Gastroesophageal sphincter (tissue), 4 donors: Measurements from ENCODE around the gene ZCCHC4. TPM values are rescaled to one million over a fixed set of nuclear protein-coding genes. Genes with fewer than 3 reads are reported as not detected.
"Not testable (repeated sequence)": the region's sequence is repeated elsewhere in the genome, so short reads cannot be mapped to it uniquely, and the experiment has no call there.

Source experiments
- ATAC-seq: fragments of 150-250 bp; one replicate; pipeline ENCODE4 v1.9.1; 2016; ENCODE audit warnings: mild to moderate bottlenecking, moderate library complexity
- H3K27ac ChIP-seq, 4 donors: fragments of 200-600 bp; sonication (generic) in 3 of 4; 1 replicate in 3 of 4; 2 replicates in 1 of 4; pipeline ENCODE4 v1.5.1; 2016 to 2019
- H3K27me3 ChIP-seq: fragments of 200-600 bp; sonication (generic); one replicate; pipeline ENCODE4 v1.5.1; 2019
- H3K36me3 ChIP-seq, 2 donors: fragments of 200-600 bp; sonication (generic); one replicate each; pipeline ENCODE4 v1.5.1; 2019; ENCODE audit warnings: control low read depth in 1 of 2
- H3K4me1 ChIP-seq, 3 donors: fragments of 200-600 bp; sonication (generic); 1 replicate in 2 of 3; 2 replicates in 1 of 3; pipeline ENCODE4 v1.5.1; 2016 to 2019; ENCODE audit warnings: control low read depth in 2 of 3
- H3K4me3 ChIP-seq, 2 donors: fragments of 200-600 bp; sonication (generic); one replicate each; pipeline ENCODE4 v1.5.1; 2019; ENCODE audit warnings: mild to moderate bottlenecking in 1 of 2, moderate library complexity in 1 of 2
- H3K9me3 ChIP-seq, 3 donors: fragments of 200-600 bp; sonication (generic); one replicate each; pipeline ENCODE4 v1.5.1; 2017 to 2019; ENCODE audit warnings: control low read depth in 2 of 3
- CTCF ChIP-seq, 4 experiments: fragments of 200-600 bp in 2 of 4; fragments of 450-650 bp in 2 of 4; sonication (generic) in 1 of 4; IDR thresholded peaks; one replicate each; pipeline ENCODE4 v1.5.1; 2017 to 2019; ENCODE audit warnings: antibody characterized with exemption in 4 of 4, mild to moderate bottlenecking in 2 of 4, moderate library complexity in 2 of 4
- EP300 ChIP-seq: sonication (generic); formaldehyde crosslinking; IDR thresholded peaks from one replicate; pipeline ENCODE4 v1.6.1; 2017; ENCODE audit warnings: antibody characterized with exemption, mild to moderate bottlenecking
- POLR2A ChIP-seq, 2 donors: fragments of 450-650 bp; IDR thresholded peaks; one replicate each; pipeline ENCODE4 v1.6.1; 2017; ENCODE audit warnings: antibody characterized with exemption in 2 of 2, mild to moderate bottlenecking in 2 of 2, moderate library complexity in 1 of 2
- POLR2AphosphoS5 ChIP-seq: sonication (generic); formaldehyde crosslinking; IDR thresholded peaks from one replicate; pipeline ENCODE4 v1.6.1; 2017; ENCODE audit warnings: antibody characterized with exemption
- WGBS, 2 donors: methylation state at CpG; one replicate each; pipeline ENCODE4 v1.1.5; 2018; ENCODE audit warnings: low coverage in 1 of 2; 5-methylcytosine and 5-hydroxymethylcytosine counted together
- total RNA-seq, 4 donors: library from RNA; depleted of rRNA; stranded (reverse); fragments of >200 nt; gene quantifications; one replicate each; pipeline ENCODE4 v1.1.0, GENCODE V29; 2016

Gene ZCCHC4
- total RNA-seq, 4 donors from 2014 or later: 9.5 to 15.3 (median 11.5) TPM

GRCh38 chr4:25361253-25361652 lies 48.7 kb downstream of the ZCCHC4 start:
- no peaks in the 10 kb centered on the region for H3K4me1 ChIP-seq
- ATAC-seq: no peak
- 96 to 98% methylated on average over 5 to 8 of the region's 9 CpGs for WGBS, 2 donors
- H3K27me3 ChIP-seq: no peaks in the 10 kb centered on the region
- no peaks in the 10 kb centered on the region for H3K9me3 ChIP-seq
- peaks cover 0 to 54% of the 10 kb centered on the region in 2 donors for H3K36me3 ChIP-seq
- no peak overlapping the region for H3K4me3 ChIP-seq
- H3K27ac ChIP-seq: no peak overlapping the region
- no peak for TF ChIP-seq POLR2A (IDR thresholded peaks at IDR 0.05)
- no peak for TF ChIP-seq CTCF (IDR thresholded peaks at IDR 0.05)

GRCh38 chr4:25367004-25367621 lies 54.5 kb downstream of the ZCCHC4 start:
- H3K27me3 ChIP-seq: no peaks in the 10 kb centered on the region
- no peak for ATAC-seq
- no peak overlapping the region for H3K27ac ChIP-seq
- H3K9me3 ChIP-seq: no peaks in the 10 kb centered on the region
- H3K4me3 ChIP-seq: no peak overlapping the region
- peaks cover 0 to 28% of the 10 kb centered on the region in 2 donors for H3K36me3 ChIP-seq
- no peaks in the 10 kb centered on the region for H3K4me1 ChIP-seq
- WGBS, 2 donors: 58 to 64% methylated on average over 2 of the region's 2 CpGs
- TF ChIP-seq CTCF (IDR thresholded peaks at IDR 0.05): peak; percentile 25 to 54 (median 46)
- TF ChIP-seq POLR2AphosphoS5: no peak
- no peak for TF ChIP-seq POLR2A (IDR thresholded peaks at IDR 0.05)
- TF ChIP-seq EP300: no peak

GRCh38 chr4:25367877-25368276 lies 55.3 kb downstream of the ZCCHC4 start:
- no peak for ATAC-seq
- TF ChIP-seq EP300 (no peak), POLR2A (IDR thresholded peaks at IDR 0.05) (no peak), CTCF (IDR thresholded peaks at IDR 0.05) (no peak), POLR2AphosphoS5 (no peak)

GRCh38 chr4:25368315-25368714 lies 55.7 kb downstream of the ZCCHC4 start:
- Histone ChIP-seq H3K9me3 (no peaks in the 10 kb centered on the region), H3K27ac (no peak overlapping the region), H3K4me1 (no peaks in the 10 kb centered on the region), H3K36me3 (peaks cover 0 to 20% of the 10 kb centered on the region in 2 donors), H3K4me3 (no peak overlapping the region), H3K27me3 (no peaks in the 10 kb centered on the region)
- ATAC-seq: no peak
- TF ChIP-seq EP300 (no peak), POLR2AphosphoS5 (no peak), POLR2A (IDR thresholded peaks at IDR 0.05) (no peak), CTCF (IDR thresholded peaks at IDR 0.05) (no peak)
- WGBS, 2 donors: 60 to 80% methylated on average over 5 to 6 of the region's 6 CpGs

More at GRCh38 chr4:25367877-25368276, 55.3 kb downstream of the ZCCHC4 start:
- H3K9me3 ChIP-seq: no peaks in the 10 kb centered on the region
- peaks cover 0 to 21% of the 10 kb centered on the region in 2 donors for H3K36me3 ChIP-seq
- no peak overlapping the region for H3K4me3 ChIP-seq
- H3K4me1 ChIP-seq: no peaks in the 10 kb centered on the region
- H3K27me3 ChIP-seq: no peaks in the 10 kb centered on the region
- no peak overlapping the region for H3K27ac ChIP-seq

GRCh38 chr4:25370242-25370641 lies 57.7 kb downstream of the ZCCHC4 start:
- Histone ChIP-seq H3K4me1 (no peaks in the 10 kb centered on the region), H3K27me3 (no peaks in the 10 kb centered on the region), H3K9me3 (no peaks in the 10 kb centered on the region), H3K36me3 (peaks cover 0 to 10% of the 10 kb centered on the region in 2 donors), H3K27ac (no peak overlapping the region), H3K4me3 (no peak overlapping the region)
- 36 to 51% methylated on average over 2 of the region's 2 CpGs for WGBS, 2 donors
- TF ChIP-seq EP300 (no peak), POLR2A (IDR thresholded peaks at IDR 0.05) (no peak), POLR2AphosphoS5 (no peak), CTCF (IDR thresholded peaks at IDR 0.05) (no peak)
- no peak for ATAC-seq

- H3K9me3 ChIP-seq, ATAC-seq, H3K4me1 ChIP-seq, H3K27me3 ChIP-seq, H3K4me3 ChIP-seq, H3K36me3 ChIP-seq, H3K27ac ChIP-seq: not testable (repeated sequence)
- WGBS, 2 donors: 78 to 100% methylated on average over 1 to 6 of the region's 9 CpGs
Measured at GRCh38 chr4:25372549-25372948, 60.0 kb downstream of the ZCCHC4 start.
